Measurements from ENCODE around the gene F12.

The F12 gene

DNA sequence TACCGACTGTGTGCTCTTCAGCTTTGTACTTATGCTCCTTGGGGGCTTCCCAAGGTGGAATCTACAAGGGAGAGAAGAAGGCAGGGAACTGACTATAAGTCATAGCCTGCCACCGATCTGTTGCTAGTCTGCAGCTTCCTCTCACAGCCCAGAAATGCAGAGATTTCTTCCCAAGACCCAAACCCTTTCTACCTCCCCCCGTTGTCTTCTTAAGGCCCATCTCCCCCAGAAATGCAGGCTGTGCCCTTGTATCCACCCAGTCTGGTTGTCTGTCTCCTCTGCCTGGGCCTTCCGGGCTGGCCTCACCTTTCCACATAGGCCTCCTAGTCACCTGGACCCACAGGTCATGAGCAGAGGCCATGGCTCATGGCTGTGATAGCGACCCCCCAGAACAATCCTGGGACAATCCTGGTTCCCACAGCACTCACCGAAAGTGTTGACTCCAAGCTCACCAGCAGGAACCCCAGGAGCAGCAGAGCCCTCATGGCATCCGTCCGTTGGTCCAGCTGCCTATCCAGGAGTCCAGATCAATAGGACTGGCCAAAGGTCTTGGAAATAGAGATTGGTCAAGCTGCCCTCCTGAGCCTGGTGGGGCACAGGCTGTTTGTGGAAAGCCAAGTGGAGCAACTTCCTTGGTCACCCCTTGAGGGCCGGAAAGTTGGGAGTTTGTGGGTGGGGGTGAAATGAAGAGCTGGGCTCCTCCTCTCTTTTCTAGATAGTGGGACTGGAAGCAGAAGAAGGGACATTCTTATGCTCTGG is at the start of gene F12:
Gene F12, minus strand, starts transcription at position 522 of the 759 bp plus-strand sequence. Its CDS starts 37 bp downstream, at position 485.
- no peak for DNase-seq (ENCODE audit: low read depth)

DNA sequence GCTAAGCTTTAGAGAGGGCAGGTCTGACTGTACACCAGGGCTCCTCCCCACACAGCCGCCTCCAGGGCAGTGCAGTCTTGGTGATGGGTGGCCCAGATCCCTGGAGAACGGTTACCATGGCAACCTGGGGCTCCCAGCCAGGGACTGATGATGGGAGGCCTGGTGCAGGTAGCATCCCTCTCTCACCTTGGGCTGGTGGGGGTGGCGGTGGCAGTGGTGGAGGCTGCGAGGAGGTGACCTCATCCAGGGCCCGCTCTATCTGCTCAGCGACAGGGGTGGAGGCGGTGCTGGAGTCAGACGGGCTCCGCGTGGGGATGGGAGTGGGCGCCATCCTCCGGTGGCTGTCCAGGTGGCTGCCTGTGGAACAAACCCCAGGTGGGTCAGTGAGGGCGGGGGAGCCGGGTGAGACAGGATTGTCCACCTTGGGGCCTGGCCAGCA is 49.6 kb upstream of the F12 start:
- DNase-seq (ENCODE audit: low read depth), result no peak

DNA sequence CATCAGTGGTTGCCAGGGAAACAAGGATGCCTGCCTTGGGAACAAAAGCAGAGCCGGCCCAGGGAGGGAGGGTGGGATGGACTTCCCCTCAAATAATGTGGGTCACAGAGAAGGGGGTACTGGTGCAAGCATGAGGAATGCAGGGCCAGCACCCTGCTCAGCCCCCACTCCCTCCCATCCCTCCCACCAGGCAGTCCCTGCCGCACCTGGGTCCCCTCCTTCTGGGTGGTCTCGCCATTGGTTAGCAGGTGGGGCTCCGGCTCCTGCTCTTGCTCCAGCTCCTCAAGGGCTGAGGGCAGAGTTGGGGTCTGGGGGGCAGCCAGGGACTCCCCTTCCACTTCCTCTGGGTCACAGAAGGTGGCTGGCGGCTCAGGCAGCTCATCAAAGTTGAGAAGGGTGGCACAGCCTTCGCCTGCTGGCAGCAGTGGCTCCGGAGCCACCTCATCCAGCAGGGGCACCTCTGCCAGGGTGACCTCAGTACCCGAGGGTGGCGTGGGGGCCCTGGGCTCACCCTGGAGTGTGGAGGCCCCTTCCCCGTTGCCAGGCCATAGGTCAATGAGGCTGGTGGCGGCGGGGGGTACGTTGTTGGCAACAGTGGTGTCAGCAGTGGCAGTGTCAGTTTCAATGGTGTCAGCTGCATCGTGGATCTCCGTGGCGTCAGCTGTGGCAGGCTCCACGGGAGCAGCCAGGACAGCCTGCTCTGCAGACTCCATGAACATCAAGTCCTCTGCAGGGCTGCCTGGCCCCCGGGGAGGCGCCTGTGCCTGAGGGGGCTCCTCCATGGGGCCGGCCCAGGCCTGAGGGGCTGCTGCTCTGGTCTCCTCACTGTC is 48.7 kb upstream of the F12 start:
- DNase-seq (ENCODE audit: low read depth), result no peak

DNA sequence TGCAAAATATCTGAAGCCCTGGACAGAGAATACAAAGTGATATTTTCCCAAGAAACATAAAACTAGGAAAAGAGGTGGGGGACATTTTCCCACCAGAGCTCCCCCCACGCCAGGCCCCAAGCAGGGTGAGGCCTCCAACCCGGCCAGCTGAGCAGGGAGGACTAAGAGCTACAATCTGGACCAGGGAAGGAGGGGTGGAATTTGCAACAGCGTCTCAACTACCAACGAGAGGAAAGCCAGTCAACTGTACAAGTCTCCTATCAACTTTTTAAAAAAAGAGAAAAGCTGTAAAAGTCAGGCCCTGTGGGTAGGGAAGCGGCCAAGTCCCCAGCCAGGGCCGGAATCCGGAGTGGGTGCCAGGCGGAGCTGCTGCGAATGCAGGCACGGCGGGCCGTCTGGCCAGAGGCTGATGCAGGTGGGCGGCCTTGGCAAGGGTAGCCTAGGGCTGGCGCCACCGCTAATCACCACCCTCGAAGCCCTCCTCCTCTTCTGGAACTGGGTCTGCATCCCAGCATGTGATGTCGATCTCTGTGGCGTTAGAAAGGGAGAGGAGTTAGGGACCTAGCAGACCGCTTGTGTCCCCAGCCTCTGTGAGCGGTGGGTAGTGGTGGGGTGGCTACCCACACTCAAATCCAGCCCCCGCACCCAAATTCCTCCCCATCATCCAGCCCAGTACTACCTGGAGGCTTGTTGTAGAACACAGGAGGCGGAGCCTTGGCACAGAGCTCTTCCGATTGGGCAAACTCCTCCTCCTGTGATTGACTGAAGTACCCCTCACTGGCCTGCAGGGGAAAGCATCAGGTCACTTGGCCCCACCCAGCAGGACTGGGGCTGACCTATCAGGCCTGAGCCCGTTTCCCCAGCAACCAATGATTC is 47.9 kb upstream of the F12 start:
- no peak for DNase-seq (ENCODE audit: low read depth)

DNA sequence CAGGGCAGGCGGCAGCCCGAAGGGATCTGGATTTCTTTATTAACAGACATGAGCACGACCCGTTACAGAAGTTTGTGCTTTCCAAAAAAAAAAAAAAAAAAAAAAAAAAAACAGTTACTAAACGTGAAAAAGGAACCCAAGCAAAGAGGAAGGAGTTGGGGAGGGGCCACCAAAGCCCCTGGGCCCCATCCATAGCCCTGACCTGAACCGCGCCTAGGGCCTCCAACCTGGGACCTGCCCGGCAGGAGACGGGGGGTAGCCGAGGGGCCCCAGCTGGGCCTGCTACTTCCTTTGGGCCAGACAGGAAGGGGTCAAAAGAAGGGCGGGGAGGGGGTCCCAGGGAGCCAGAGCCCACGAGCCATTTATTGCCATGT is 47.2 kb upstream of the F12 start:
- DNase-seq (ENCODE audit: low read depth), result no peak

DNA sequence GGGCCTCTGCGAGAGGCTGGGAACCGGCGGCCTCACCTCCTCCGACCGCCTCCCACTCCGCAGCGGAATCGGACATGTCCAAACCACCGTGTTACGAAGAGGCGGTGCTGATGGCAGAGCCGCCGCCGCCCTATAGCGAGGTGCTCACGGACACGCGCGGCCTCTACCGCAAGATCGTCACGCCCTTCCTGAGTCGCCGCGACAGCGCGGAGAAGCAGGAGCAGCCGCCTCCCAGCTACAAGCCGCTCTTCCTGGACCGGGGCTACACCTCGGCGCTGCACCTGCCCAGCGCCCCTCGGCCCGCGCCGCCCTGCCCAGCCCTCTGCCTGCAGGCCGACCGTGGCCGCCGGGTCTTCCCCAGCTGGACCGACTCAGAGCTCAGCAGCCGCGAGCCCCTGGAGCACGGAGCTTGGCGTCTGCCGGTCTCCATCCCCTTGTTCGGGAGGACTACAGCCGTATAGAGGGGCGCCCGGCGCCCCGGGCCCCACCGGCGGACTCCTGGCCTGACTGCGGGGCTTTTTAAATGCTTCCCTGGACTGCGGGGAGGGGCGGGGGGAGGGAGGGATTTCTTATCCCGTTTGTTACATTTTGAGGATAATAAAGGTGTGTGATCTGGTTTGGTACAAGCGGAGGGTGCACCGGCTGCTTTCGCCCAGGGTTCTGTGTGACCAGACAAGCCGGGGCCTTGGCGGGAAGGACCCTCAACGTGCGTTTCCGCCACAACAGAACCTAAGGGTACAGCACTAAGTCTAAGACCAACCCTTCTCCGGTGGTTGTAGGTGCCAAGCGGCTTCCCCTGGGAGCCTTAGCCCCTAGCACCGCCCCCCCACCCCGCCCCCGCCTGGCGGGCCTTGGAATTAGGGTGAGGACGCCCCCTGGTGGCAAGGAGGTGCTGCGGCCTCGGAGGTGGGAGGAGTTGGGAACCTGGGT is 46.6 kb upstream of the F12 start:
- DNase-seq (ENCODE audit: low read depth), result peak; percentile 97

DNA sequence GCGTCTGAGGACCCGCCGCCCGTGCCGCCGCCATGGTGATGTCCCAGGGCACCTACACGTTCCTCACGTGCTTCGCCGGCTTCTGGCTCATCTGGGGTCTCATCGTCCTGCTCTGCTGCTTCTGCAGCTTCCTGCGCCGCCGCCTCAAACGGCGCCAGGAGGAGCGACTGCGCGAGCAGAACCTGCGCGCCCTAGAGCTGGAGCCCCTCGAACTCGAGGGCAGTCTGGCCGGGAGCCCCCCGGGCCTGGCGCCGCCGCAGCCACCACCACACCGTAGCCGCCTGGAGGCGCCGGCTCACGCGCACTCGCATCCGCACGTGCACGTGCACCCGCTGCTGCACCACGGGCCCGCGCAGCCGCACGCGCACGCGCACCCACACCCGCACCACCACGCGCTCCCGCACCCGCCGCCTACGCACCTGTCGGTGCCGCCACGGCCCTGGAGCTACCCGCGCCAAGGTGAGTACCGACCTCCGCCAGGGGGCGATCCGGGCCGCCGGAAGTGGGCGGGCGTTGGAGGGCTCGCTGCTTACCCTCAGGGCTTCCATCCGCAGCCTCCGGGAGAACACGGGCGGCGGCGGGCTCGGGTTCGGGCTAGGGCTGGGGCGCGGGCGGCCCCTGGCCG is 45.8 kb upstream of the F12 start:
- peak; percentile 79 for DNase-seq (ENCODE audit: low read depth)

DNA sequence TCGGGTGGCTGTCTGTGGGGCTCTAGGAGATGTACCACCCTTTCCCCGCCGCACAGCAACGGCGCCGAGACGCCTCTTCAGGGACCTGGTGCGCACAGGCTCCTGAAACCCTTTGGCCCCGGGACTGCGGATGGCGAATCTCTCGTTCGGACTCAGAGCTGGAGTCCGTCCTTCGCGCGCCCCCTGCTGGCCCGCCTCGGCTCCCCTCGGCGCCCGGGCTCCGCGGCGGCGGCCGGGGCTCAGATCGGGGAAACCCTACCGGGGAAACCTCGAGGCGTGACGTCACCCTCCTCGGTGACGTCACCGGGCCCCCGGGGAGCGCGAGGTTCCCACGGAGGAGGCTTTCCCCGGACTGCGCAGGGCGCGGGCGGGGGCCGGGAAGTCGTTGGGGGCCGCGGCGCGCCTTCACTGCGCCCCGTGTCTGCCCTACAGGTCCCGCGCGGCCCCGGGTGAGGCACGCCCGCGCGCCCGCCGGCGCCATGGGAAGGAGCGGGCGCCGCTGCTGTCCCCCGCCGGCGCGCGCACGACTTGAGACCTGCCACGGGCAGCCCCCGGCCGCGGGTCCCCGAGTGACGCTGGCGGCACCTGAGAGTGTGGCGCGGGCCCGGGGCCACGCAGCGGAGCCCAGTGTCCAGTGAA is 45.2 kb upstream of the F12 start:
- DNase-seq (ENCODE audit: low read depth), result peak; percentile 91

DNA sequence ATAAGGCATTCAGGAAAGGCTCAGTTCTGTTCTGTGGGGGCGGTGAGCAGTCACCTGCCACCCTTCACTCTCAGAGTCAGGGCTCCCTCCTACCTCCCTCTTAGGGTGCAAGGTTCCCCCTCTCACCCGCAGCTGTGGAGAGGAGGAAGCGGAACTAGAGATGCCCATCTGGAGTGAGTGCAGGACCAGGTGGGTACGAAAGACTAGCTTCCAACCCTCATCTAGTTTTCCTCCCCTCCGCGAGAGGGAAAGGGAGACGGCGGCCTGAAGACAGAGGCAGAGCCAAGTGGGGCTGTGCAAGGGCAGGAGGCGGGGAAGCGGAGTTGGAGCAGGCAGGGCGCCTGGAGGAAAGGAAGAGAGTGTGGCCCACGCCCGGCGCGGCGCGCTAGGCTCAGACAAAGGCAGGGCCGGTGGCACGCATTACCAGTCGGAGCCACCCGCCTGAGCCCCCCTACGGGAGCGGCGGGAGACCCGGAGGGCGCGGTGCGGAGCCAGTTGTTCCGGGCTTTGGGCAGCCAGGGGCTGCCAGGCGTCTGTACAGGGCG is 44.6 kb upstream of the F12 start:
- DNase-seq (ENCODE audit: low read depth), result no peak

DNA sequence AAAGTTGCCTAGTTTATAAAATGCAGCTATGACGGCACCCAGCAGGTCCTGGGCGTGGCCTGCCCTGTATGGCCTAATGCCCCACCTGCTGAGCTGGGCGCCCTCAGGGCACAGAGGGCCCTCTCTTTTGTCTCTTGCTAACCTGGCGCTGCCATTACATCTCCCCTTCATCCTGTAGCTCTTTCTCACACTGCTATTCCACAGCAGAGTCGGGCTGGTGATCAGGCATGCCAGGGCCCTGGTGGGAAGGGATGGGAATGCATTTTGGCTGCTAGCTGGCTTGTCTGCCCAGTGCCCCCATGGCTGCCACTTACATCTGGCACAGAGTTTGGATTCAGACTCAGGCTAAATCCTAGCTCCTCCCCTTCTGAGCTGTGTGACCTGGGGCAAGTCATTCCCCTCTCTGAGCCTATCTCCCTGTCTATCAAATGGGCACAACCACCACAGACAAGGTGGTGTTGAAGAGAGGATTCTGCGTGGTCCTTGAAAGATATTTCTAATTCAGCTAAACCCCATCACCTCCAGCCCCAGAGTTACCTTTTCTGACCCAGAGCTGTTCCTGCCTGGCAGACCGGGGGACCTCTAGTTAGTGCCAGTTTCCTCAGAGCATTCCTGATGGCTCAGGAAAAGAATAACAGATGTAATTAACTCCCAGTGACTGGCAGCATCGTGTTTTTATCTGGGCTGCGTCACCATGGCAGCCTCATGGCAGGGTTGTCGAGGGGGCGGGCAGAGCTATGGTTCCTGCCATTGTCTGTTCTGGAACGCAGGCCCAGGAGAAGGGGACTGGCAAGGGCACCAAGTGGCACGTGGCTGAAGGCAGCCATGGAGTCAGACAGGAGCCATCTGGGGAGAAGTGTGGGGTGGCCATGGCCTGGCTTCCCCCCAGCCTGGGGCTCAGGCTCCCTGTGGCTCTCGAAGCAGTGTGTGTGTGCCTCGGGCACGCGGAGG is 43.6 kb upstream of the F12 start:
- DNase-seq (ENCODE audit: low read depth), result no peak

DNA sequence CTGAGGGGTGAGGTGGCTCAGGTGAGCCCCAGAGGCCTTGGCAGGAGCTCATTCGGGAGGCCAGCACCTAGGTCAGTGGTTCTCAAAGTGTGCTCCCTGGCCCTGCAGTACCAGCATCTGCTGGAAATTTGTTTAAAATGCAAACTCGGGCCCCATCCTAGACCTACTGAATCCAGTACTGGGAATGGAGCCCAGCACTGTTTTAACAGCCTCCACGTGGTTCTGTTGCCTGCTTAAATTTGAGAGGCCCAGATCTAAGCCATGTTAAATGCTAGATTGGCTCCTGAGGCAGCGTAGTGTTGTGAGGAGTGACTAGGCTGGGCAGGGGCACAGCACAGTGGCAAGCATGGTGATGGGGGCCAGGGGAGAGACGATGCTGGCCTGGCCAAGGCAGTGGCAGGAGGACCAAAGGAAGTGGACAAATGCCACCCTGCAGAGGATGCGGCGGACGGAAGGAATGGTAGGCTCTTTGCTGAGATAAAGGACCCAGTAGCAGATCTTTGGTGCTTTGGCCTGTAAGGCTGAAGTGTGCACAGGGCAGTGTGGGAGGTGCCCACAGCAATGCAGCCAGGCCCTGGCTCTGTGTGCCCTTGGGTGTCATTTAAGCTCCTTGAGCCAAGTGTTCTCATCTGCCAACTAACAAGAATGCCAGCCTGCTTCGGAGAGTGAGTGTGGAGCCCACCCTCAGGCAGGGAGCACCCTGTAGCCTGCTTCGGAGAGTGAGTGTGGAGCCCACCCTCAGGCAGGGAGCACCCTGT is 41.5 kb upstream of the F12 start:
- no peak for DNase-seq (ENCODE audit: low read depth)

DNA sequence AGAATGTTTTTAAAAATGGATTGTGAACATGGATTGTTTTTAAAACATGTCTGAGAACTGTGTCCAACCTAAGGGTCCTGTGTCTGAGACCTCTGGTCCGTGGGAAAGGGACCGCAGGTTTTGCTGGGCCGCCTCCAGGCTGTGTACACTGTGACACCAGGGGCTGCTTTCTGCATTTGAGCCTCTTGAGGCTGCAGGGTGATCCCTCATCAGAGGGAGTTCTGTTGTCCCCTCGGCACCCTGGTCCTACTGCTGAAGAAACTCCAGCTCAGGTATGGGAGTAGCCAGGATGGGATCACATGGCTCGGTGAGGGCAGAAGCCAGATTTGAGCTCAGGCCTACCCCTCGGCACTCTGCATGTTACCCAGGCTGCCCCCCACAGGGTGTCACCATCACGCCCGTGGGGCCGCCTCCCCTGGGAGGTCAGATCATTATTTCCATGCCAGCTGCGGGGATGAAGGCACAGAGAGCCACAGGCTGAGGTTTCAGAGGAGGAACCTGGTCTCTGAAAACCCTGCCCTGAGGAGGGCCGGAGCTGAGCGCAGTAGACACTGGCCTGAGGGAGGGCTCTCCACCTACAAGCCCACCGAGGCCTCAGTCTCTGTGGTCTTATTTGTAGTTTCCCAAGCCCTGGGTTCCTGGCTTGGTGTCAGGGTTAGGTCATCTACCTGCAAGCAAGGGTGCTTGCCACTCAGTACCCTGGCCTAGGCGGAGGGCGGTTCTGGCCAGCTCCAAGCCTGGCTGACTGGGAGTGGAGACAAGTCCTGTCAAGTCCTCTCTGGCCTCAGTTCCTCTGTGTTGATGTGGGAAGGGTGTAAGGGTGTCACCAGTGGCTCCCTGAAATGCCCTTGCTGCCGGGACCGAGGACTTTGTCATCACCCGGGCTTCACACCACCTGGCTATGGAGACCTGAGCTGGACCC is 40.0 kb upstream of the F12 start:
- DNase-seq (ENCODE audit: low read depth), result no peak

DNA sequence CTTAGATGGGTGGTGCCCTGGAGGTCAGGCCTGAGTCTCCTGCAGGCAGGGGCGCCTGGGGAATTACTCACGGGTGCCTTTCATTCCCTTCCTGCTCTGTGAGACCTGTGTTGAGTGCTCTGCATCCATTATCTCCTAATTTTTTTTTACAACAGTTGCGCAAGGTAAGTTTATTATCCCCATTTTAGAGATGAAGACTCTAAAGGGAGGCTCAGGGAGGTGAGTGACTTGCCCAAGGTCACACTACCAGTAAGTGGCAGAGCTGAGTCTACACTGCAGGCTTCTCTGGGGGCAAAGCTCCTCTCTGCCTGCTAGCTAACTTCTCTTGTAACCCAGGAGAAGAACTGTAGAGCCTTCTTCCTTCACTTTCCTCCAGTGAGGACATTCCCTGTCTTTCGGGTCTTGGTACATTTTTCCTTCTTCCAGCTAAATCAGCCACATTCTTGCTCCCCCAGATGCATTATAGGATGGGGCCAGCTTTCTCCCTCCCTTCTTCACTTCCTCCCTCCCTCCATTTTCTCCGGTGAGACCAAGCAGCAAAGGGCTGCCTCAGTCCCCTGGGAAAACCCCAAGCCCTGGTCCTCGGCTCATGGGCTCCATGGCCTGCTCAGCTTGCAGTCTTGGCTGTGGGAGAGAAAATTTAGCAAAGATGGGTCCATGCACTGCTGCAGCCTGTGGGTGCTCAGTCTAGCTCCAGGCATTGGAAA is 39.0 kb upstream of the F12 start:
- no peak for DNase-seq (ENCODE audit: low read depth)

DNA sequence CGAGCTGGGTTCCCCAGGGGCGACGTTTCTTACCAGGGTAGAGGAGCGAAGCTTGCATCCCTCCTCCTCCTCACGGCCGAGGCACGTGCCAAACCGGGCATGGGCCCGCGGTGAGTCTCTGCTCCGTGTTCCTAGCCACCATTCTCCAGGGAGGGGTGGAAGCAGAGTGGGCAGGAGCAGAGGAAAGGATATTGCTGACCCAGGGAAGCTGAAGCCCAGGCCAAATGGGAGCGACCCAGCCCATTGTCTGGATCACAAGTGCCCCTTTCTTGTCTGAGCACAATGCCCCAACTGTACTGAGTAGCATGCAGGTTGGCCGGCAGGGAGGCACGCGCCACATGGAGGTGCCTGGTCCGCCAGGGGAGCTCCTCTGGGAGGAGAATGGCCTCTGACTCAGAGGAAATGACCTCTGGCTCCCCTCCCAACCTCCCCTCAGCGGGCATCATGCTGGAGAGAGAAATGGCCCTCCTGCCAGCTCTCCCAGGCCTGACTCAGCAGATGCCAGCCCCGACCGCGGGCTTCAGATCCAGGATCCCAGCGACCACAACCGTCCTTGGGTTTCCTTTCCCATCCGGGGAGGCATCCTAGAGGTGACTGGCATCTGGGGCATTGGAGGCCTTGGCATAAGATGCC is 38.4 kb upstream of the F12 start:
- DNase-seq (ENCODE audit: low read depth), result no peak

DNA sequence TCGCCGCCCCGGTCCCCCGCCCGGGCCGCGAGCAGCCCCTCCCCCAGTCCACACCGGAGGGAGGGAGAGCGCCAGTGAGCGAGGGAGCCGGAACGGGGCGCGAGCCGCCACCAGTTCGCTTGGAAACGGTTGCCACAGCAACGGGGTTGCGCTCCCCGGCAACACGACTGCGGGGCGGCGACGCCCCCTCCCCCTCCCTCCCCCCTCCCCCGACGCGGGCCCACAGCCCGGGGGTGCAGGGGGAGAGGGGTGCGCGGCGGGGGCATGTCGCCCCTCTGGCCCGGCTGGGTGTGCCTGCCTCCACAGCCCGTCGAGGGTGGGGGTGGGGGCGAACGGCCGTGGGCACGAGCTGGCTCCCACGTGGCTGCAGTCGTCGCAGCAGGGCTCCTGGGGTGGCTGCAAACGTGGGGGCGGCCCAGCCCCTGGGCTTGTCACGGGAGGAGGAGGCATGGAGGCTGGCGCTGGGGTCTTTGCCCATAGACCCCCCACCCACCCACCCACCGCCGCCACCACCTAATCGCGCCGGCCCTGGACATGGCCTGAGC is 37.8 kb upstream of the F12 start:
- peak; percentile 44 for DNase-seq (ENCODE audit: low read depth)

Data from stimulated activated CD8-positive, alpha-beta memory T cell treated with anti-CD3 and anti-CD28 coated beads, Interleukin-7, amount 100 ng/mL, for 24 hours (primary cell).